HL-60/S4 treated with retinoic acid at 250 ng/mL for 4 days and 3 days (cell line): Measurements from ENCODE around the gene GNAT3.

Experiments used
- in situ Hi-C: fragments of 300-500 bp; cut with MboI; formaldehyde crosslinking; loops from 2 replicates; pipeline ENCODE4 v1.7.0; 2022; ENCODE audit warnings: low sequenced_read_pairs

Gene GNAT3

DNA sequence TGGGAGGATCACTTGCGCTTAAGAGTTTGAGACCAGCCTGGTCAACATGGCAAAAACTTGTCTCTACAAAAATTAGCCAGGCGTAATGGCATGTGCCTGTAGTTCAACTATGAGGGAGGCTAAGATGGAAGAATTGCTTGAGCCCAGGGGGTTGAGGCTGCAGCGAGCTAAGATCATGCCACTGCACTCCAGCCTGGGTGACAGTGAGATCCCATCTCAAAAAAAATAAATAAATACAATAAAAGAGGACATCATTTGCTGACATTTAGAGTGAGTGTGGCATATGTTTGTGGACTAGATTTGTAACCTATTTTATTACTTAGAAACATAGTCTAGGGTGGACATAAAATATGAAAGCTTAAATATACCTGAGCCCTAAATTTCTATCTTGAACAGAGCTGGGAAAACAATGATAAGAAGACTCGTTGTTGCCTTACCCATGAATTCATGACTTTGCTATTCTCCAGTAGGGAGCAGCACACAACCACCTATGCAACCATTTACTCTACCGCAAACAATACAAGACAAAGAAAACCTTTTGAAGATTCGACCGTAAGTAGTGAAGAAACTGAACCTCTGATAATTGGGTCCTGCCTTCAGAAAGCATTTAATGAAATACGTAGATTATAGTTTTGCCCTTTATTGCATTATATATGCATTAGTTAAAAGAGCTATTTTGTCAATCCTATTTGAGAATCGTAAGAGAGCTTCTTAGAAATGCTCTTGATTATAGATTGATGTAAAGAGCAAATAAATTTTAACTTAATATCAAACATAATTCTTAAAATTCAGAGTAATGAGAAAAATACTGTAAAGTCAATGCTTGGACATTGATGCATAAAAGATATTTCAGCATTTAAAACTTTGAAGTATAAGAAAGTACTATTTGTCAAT, 83.5 kb downstream of the GNAT3 start:
- in situ Hi-C loops, result no loop called here

DNA sequence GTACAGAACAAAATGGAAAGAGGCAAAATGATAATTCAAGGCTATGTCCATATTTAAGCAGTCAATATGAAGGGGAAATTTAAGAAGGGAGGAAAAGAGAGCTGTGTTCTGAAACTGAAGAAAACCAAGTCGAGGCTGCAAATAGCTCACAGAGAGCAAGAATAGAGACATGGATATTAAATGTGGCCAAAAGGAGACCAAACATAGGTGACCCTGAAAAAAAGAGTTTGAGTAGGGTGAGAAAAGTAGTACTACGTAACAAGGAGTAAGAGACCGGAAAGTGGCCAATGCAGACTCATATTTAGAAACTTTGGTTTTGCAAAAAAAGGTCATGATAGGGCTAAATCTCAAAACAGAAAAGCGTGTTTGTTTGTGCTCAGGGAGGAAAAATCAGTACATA, 84.6 kb downstream of the GNAT3 start:
- in situ Hi-C loops, result no loop called here

DNA sequence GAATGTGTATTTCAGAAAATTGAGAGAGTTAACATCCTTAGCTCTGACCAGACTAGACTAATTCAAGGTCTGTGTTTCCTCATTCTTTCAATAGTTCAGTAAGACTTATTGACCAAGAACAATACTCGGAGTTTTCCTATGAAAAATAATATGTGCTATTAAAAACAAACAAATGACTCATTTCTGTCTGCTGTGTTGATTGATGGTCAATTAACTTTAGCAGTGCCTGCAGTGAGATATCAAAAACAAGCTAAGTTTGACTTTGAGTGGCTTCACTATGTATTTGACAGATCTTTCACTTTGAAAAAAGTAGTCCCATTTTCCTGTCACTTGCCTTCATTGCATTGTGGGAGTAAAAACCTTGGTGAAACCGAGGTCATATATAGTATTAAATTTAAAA, 91.0 kb downstream of the GNAT3 start:
- in situ Hi-C loops, result no loop called here

DNA sequence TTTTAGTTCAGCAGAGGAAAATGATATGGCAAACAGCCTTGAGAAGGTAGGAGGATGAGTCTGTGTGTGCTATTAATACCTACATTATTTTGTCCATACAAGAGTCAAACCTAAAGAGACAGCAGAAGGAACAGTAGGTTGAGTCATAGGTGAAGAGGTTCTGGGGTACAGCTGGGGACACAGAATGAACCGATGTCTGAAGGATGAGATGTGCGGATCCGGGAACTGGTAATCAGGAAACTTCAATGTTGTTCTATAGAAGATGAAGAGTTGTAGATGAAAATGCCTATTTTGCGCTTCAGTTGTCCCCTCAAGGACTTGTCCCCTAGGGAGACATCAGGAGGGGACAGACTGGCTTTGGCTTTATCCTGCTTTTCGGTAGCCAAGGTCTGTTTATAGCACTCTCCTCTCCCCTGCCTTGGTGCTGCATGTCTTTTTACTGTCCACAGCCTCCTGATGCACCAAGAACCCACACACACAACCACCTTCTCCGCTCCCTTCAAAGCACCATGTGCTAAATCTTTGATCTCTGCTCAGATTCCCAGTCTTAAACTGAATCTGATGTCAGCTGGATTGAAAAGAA, 94.6 kb downstream of the GNAT3 start:
- in situ Hi-C loops, result no loop called here

DNA sequence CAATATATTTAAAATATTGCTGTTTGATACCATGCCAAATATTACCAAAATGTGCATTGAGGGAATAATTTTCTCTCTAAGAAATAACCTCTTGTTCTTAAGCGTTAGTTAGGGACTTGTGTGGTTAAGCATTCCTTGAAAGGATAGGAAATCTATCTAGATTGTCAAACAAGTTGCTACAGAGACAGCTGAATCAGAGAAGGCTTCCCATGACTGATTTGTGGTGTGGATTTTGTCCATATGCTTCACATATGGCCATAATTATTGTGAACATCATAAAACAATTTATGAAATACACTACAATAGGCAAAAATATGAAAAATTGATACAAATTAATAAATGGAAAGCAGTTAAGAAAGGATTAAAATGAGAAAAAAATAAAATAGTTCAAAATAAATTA, 96.3 kb downstream of the GNAT3 start:
- in situ Hi-C loops, result no loop called here

DNA sequence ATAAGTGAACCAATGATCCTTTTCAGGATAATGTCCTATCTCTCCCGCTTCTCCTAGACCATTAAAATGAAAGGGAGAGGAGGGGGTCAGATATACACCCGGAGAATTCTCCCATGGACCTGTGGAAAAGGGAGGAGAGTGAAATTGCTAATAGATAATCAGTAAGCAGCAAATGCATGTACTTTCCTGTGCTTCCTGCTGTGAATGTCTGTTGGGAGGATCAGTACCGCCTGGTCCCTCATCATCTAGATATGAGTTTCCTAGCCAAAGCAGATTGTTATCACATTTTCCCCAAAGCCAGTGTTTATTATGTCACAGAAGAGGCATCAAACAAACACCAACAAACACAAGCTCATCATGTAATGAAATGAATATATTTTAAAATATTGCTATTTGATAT, 96.8 kb downstream of the GNAT3 start:
- in situ Hi-C loops, result no loop called here

DNA sequence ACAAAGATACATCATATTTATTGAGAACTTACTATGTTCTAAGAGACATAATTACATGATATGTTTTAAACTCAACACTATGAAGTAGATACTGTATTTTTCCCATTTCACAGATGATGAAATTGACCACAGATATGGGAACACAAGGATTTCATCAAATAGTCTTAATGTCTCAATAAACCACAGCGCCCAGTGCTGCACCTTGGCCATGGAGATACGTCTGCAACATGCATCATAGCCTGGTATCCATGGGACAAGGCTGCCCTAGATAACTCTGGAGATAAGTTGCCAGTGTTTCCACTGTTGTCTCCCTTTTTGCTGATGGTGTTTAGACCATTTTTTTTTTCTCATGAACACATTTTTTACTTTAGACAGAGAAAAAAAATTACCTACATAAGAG, 97.5 kb downstream of the GNAT3 start:
- in situ Hi-C loops, result no loop called here

DNA sequence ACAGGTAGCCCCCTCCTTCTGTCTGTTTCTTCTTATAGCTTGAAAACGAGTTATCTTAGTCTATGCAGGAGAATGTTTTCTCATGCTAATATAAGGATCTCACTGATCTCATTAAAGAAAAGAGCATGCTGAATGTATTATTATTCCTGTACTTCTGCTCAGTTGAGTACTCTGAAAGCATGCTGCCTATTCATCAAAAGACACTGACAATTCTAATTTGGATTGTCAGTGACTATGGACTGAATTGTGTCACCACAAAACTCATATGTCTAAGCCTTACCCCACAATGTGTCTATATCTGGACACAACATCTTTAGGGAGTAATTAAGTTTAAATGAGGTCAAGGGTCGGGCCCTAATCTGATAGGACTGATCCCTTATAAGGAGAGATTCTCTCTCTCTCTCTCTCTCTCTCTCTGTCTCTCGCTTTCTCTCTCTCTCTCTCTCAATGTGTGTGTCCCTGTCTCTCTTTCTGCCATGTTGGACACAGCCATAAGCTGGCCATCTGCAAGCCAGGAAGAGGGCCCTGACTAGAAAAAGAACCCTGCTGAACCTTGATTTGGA, 98.4 kb downstream of the GNAT3 start:
- in situ Hi-C loops, result no loop called here

DNA sequence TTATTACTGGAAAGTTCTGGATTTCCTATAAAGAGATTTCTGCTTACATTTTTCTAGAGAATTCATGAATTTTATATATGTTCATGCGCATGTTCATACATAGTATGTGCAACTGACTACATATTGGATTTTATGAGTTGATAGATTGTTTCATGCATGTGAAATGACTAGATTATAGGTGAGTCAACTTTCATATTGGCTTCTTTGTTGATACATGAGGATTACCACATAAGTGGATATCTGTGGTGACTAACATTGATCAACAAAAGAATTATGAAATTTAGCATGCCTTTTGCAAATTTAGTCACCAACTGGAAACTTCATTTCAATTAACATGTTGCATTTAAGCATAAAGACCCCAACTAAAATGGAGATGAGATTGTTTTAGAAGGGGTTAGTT, 99.0 kb downstream of the GNAT3 start:
- in situ Hi-C loops, result no loop called here

DNA sequence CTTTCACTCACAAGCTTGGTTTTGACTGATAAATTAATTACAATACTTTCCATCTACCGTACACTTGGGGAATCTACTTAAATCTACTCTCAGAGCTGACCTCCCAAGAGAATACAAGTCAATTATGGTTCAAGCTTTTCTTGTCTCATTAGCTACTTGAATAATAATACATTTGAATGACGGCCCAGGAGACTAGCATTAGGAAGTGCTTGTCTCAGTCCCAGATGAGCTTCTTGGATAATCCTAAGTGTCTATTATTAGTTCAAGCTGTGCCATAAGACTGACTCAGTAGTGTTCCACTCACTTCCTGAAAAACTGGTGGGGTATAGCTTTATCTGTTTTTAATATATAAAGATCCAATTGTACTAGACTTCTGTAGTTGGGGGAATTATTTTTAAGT, 100.2 kb downstream of the GNAT3 start:
- in situ Hi-C loops, result no loop called here

DNA sequence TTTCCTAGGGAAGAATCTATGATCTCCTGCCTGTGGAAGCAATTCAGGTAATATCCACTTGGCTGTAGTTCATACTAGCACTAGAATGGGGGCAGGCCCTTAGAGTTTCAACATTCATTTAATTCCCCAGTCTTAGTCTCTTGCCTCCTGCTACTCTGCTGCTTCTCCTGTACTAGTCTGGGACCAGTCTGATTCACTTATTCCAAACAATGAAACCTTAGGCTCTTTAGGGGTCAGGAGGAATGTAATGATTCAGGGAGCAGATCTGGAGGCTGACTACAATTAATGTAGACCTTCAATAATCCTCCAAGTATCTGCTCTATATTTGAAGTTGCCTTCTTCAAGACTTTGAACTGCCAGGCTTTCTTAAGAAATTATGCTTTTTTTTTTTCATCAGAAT, 101.8 kb downstream of the GNAT3 start:
- in situ Hi-C loops, result no loop called here
